ENCODE measurements around the gene PTPRJ.
"Not testable (repeated sequence)": the region's sequence is repeated elsewhere in the genome, so short reads cannot be mapped to it uniquely, and the experiment has no call there.

The PTPRJ gene

GRCh38 chr11:47948137-47948536 lies 32.2 kb upstream of the PTPRJ start:
- H3K9ac ChIP-seq (ENCODE audit: low read depth, low read length, poor library complexity, severe bottlenecking): no peak overlapping the region

GRCh38 chr11:47949001-47949675 lies 31.2 kb upstream of the PTPRJ start:
- not testable (repeated sequence) for H3K4me2 ChIP-seq (ENCODE audit: low read depth, low read length, poor library complexity, severe bottlenecking); H3F3A ChIP-seq (ENCODE audit: low read depth); H4K20me1 ChIP-seq (ENCODE audit: insufficient read depth, low read length, poor library complexity, severe bottlenecking); H3K79me2 ChIP-seq (ENCODE audit: insufficient read depth, low read length); H2AFZ ChIP-seq (ENCODE audit: low read length); H3K9ac ChIP-seq (ENCODE audit: low read depth, low read length, poor library complexity, severe bottlenecking); H3K36me3 ChIP-seq (ENCODE audit: insufficient read depth, low read length); H3K9me2 ChIP-seq (replicated peaks; ENCODE audit: low read depth, low read length); H3K9me3 ChIP-seq (ENCODE audit: insufficient read depth, low read depth, low read length); H3K4me3 ChIP-seq (ENCODE audit: low read length, poor library complexity, severe bottlenecking); H3K27me3 ChIP-seq (ENCODE audit: insufficient read depth, low read length, poor library complexity, severe bottlenecking)
- peaks cover 18% of the 10 kb centered on the region for H3K4me1 ChIP-seq (ENCODE audit: insufficient read depth, low read length, poor library complexity, severe bottlenecking)

More at GRCh38 chr11:47948137-47948536, 32.2 kb upstream of the PTPRJ start:
- Histone ChIP-seq H3K4me3 (ENCODE audit: low read length, poor library complexity, severe bottlenecking) (no peak overlapping the region), H3K4me1 (ENCODE audit: insufficient read depth, low read length, poor library complexity, severe bottlenecking) (peaks cover 18% of the 10 kb centered on the region), H3K36me3 (ENCODE audit: insufficient read depth, low read length) (no peaks in the 10 kb centered on the region), H2AFZ (ENCODE audit: low read length) (no peak overlapping the region), H3K79me2 (ENCODE audit: insufficient read depth, low read length) (no peaks in the 10 kb centered on the region), H3F3A (ENCODE audit: low read depth) (peaks cover 3% of the 10 kb centered on the region; the same call in 1 of the 2 replicates), H3K27me3 (ENCODE audit: insufficient read depth, low read length, poor library complexity, severe bottlenecking) (no peaks in the 10 kb centered on the region), H3K9me3 (ENCODE audit: insufficient read depth, low read depth, low read length) (no peaks in the 10 kb centered on the region), H3K4me2 (ENCODE audit: low read depth, low read length, poor library complexity, severe bottlenecking) (no peak overlapping the region), H4K20me1 (ENCODE audit: insufficient read depth, low read length, poor library complexity, severe bottlenecking) (no peaks in the 10 kb centered on the region), H3K9me2 (replicated peaks; ENCODE audit: low read depth, low read length) (no peaks in the 10 kb centered on the region)
- no peak for TF ChIP-seq EZH2phosphoT487 (IDR thresholded peaks at IDR 0.05; ENCODE audit: borderline replicate concordance)
- no peak for TF ChIP-seq CTCF (conservative IDR thresholded peaks at IDR 0.05; ENCODE audit: low read length)

- Histone ChIP-seq H3K9me2 (replicated peaks; ENCODE audit: low read depth, low read length) (no peaks in the 10 kb centered on the region), H3K36me3 (ENCODE audit: insufficient read depth, low read length) (no peaks in the 10 kb centered on the region), H2AFZ (ENCODE audit: low read length) (peak overlapping the region; percentile 91), H3K4me2 (ENCODE audit: low read depth, low read length, poor library complexity, severe bottlenecking) (peak overlapping the region; percentile 55), H3K9ac (ENCODE audit: low read depth, low read length, poor library complexity, severe bottlenecking) (peak overlapping the region; percentile 56), H3K4me1 (ENCODE audit: insufficient read depth, low read length, poor library complexity, severe bottlenecking) (peaks cover 17% of the 10 kb centered on the region), H3K9me3 (ENCODE audit: insufficient read depth, low read depth, low read length) (no peaks in the 10 kb centered on the region), H3F3A (ENCODE audit: low read depth) (peaks cover 3% of the 10 kb centered on the region; the same call in 1 of the 2 replicates), H3K4me3 (ENCODE audit: low read length, poor library complexity, severe bottlenecking) (peak overlapping the region; percentile 51), H3K27me3 (ENCODE audit: insufficient read depth, low read length, poor library complexity, severe bottlenecking) (no peaks in the 10 kb centered on the region), H3K79me2 (ENCODE audit: insufficient read depth, low read length) (no peaks in the 10 kb centered on the region), H4K20me1 (ENCODE audit: insufficient read depth, low read length, poor library complexity, severe bottlenecking) (no peaks in the 10 kb centered on the region)
- no peak for TF ChIP-seq EZH2phosphoT487 (IDR thresholded peaks at IDR 0.05; ENCODE audit: borderline replicate concordance)
- no peak for TF ChIP-seq CTCF (conservative IDR thresholded peaks at IDR 0.05; ENCODE audit: low read length)
Measured at GRCh38 chr11:47950396-47950795, 30.0 kb upstream of the PTPRJ start.

- not testable (repeated sequence) for H3K36me3 ChIP-seq (ENCODE audit: insufficient read depth, low read length); H3K79me2 ChIP-seq (ENCODE audit: insufficient read depth, low read length); H3K4me3 ChIP-seq (ENCODE audit: low read length, poor library complexity, severe bottlenecking); H3K9ac ChIP-seq (ENCODE audit: low read depth, low read length, poor library complexity, severe bottlenecking); H4K20me1 ChIP-seq (ENCODE audit: insufficient read depth, low read length, poor library complexity, severe bottlenecking); H3K27me3 ChIP-seq (ENCODE audit: insufficient read depth, low read length, poor library complexity, severe bottlenecking); H2AFZ ChIP-seq (ENCODE audit: low read length); H3K9me2 ChIP-seq (replicated peaks; ENCODE audit: low read depth, low read length); H3K4me2 ChIP-seq (ENCODE audit: low read depth, low read length, poor library complexity, severe bottlenecking); H3K9me3 ChIP-seq (ENCODE audit: insufficient read depth, low read depth, low read length); H3F3A ChIP-seq (ENCODE audit: low read depth)
- H3K4me1 ChIP-seq (ENCODE audit: insufficient read depth, low read length, poor library complexity, severe bottlenecking): peaks cover 17% of the 10 kb centered on the region
Measured at GRCh38 chr11:47951504-47951903, 28.9 kb upstream of the PTPRJ start.

Data from Loucy (cell line).